HG03108 (cell line): Measurements from ENCODE around the gene TNFRSF17.
"Not testable (repeated sequence)": the region's sequence is repeated elsewhere in the genome, so short reads cannot be mapped to it uniquely, and the experiment has no call there.

ENCODE experiments used
- ATAC-seq: cut with Tn5 transposase; IDR thresholded peaks from one replicate; pipeline ENCODE4 v1.9.1; 2021; ENCODE audit warnings: moderate library complexity; ENCODE audit not compliant: unreplicated experiment

Gene TNFRSF17

GRCh38 chr16:11964761-11965551, at the start of gene TNFRSF17:
TSS of gene TNFRSF17 (plus strand) at chr16:11965210. CDS start at chr16:11965325, 115 bp downstream.
- ATAC-seq = peak; percentile 69

DNA sequence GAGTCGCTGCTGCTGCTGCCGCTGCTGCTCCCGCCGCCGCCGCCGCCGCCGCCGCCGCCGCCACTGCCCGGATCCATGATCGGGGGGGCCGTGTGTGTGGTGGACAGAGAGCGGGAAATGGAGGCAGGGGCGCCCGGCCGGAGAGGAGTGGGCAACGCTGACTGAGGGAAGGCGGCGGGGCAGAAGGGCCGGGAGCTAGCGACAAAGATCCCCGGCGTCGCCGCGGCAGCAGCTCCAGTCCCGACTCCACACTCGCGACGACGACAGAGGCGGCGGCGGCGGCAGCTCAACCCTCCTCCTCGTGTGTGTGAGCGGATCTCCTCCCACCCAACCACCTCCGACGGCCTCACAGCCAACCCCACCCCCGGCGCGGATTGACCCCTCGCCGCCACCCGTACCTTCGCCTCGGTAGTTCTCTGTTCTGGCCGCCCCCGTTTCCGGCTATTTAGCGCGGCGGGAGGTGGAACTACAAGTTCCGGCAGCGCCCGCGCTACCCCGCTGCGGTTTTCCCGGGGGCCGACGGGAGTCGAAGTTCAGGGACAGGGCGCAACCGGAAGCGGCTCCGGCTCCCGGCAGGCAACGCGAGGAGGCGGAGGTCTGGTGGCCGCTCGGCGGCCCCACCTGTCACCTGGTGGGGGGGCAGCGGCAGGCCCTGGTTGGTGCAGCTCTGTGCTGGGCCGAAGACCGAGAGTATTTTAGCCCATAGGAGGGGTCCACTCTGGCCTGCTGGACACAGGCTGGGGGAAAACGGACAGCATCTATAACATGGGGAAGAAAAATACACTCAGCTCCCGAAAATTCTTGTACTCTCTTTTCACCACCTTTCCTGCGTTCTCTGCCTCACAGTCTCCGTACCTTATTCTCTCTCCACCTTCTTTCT, 49.1 kb upstream of the TNFRSF17 start, which contains the start of gene GSPT1:
Gene GSPT1, minus strand, starts transcription at position 313 of the 880 bp plus-strand sequence. Its CDS starts 236 bp downstream, at position 77.
- peak; percentile 79 for ATAC-seq

- no peak for ATAC-seq
Measured at GRCh38 chr16:11916524-11917285, 48.3 kb upstream of the TNFRSF17 start.

- ATAC-seq = not testable (repeated sequence)
Measured at GRCh38 chr16:11924046-11924445, 41.0 kb upstream of the TNFRSF17 start.

- ATAC-seq = not testable (repeated sequence)
Measured at GRCh38 chr16:11927350-11927749, 37.7 kb upstream of the TNFRSF17 start.

DNA sequence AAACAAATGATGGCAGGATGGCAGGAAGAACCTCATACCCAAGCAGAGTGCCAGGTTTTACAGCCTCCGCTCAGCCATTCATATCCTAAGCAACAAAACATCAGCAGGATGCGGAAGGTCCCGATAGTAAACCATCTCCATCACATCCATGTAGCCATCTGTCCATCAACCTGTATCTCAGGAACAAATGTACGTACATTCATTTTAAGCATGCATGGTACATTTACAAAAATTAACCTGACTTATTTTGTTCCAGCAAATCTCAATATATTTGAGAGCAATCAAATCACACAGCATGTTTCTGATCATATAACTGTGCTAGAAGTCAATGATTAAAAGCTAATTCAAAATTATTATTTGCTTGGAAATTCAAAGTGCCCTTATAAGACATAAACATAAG, 23.1 kb upstream of the TNFRSF17 start, which contains the start of gene NPIPB2:
Gene NPIPB2, minus strand, starts transcription at position 101 of the 400 bp plus-strand sequence. Its CDS starts 0 bp downstream, at position 101.
- not testable (repeated sequence) for ATAC-seq

DNA sequence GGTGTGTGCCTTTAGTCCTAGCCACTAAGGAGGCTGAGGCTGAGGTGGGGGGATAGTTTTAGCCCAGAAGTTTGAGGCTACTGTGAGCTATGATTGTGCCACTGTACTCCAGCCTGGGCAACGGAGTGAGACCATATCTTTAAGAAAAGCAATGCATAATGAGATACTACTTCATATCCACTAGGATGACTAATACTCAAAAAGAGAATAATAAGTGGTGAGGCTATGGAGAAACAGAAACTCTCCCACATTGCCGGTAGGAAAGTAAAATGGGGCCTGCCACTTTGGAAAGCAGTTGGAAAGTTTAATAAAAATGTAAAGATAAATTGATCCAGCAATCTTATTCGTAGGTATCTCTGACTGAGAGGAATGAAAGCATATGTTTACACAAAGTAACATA, 18.6 kb upstream of the TNFRSF17 start:
- ATAC-seq = no peak

DNA sequence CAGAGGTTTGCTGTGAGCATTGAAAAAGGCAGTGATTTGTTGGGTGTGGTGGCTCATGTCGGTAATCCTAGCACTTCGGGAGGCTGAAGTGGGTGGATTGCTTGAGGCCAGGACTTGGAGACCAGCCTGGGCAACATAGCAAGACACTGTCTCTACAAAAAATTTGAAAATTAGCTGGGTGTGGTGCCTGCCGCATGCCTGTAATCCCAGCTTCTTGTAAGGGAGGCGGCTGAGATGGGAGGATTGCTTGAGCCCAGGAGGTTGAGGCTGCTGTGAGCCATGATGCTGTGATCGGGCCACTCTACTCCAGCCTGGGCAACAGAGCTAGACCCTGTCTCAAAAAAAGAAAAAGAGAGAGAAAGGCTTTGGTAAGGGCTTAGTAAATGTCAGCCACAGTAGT, 16.2 kb upstream of the TNFRSF17 start:
- ATAC-seq = no peak

DNA sequence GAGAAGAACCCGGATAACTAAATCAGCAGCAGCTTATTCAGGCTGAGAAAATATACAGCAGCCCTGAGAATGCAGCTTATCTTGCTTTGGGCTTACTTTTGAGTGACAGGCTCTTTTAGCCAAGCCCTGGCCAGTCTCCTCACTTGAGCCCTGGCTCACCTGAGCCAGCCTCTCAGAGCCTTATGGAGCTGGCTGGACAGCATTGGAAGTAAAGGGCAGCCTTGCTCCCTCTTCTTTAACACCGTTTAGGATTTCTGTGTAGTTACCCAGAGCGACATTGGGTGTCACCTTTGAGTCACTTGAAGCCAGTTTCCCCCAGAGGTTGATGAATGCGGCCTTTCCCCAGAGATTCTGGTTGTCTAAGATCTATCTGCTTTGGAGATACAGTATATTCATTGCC, 15.5 kb upstream of the TNFRSF17 start:
- peak; percentile 76 for ATAC-seq

DNA sequence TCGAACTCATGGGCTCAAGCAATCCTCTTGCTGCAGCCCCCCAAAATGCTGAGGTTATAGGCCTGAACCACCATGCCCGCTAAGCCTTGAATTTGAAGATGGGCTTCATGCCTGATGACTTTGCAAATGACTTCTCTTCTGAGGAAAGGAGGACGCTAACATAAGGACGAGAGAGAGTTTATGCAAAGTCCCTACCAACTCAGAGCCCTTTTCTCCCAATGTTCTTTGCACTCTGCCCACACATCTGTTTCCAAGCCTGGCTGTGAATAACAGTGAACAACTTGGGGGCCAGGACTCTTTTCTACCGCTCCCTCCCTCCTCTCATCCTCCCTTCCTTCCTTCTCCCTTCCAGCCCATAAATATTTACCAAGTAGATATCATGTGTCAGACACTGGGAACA, 14.6 kb upstream of the TNFRSF17 start:
- no peak for ATAC-seq

DNA sequence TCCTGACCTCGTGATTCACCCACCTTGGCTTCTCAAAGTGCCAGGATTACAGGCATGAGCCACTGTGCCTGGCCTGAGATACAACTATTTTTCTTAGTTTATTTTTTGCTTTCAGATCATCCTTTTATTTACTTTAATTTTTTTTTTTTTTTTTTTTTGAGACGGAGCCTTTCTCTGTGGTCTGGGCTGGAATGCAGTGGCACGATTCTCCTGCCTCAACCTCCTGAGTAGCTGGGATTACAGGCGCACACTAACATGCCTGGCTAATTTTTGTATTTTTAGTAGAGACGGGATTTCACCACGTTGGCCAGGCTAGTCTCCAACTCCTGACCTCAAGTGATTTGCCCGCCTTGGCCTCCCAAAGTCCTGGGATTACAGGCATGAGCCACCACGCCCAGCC, 11.4 kb upstream of the TNFRSF17 start:
- ATAC-seq = not testable (repeated sequence)

GRCh38 chr16:11955713-11956123, 9.3 kb upstream of the TNFRSF17 start:
- no peak for ATAC-seq

DNA sequence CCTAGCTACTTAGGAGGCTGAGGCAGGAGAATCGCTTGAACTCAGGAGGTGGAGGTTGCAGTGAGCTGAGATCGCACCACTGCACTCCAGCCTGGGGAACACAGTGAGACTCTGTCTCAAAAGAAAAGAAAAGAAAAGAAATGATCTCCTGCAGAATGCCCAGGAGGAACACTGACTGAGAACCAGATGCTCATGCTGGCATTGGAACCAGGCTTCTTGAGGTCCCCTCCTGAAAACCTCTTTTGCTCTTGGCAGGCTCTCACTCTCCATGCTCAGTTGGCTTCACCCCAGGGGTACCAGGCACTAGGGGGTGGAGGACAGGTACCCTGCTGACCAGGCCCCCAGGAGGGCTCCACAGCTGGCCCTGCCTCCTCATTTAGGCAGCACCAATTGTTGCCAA, 8.5 kb upstream of the TNFRSF17 start:
- no peak for ATAC-seq

DNA sequence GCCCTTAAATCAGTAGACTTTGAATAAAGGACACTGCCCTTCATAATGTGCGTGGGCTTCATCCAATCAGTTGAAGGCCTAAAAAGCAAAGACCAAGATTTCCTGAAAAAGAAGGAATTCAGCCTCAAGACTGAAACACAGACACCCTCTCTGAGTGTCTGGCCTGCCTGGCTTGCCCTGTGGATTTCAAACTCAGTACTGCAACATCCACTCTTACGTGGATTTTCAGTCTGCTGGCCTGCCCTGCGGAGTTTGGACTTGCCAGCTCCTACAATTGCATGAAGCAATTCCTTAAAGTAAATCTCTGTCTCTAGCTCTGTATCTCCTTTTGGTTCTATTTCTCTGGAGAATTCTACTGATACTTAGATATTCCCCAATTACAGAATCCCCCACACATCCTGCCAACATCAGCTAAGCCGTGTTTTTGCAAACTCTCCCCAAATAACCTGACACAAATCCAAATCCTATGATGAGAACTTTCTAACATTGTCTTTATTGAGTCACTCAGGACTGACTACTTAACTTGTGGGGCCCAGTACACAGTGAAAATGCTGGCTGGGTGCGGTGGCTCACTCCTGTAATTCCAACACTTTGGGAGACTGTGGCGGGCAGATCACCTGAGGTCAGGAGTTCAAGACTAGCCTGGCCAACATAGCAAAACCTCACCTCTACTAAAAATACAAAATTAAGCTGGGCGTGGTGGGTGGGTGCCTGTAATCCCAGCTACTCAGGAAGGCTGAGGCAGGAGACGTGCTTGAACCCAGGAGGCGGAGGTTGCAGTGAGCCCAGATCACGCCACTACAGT, 7.2 kb upstream of the TNFRSF17 start:
- ATAC-seq = no peak

DNA sequence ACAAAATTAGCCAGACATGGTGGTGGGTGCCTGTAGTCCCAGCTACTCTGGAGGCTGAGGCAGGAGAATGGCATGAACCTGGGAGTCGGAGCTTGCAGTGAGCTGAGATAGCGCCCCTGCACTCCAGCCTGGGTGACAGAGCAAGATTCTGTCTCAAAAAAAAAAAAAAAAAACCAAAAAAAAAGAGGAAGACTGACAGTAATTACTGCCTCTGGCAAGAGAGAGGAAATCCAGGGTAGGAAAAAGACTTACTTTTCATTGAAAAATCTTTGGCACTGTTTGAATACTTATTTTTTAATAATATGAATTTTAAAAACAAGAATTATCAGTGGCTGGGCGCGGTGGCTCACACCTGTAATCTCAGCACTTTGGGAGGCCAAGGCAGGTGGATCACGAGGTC, 2.6 kb upstream of the TNFRSF17 start:
- ATAC-seq = not testable (repeated sequence)

GRCh38 chr16:11962978-11963377, 2.0 kb upstream of the TNFRSF17 start:
- not testable (repeated sequence) for ATAC-seq

DNA sequence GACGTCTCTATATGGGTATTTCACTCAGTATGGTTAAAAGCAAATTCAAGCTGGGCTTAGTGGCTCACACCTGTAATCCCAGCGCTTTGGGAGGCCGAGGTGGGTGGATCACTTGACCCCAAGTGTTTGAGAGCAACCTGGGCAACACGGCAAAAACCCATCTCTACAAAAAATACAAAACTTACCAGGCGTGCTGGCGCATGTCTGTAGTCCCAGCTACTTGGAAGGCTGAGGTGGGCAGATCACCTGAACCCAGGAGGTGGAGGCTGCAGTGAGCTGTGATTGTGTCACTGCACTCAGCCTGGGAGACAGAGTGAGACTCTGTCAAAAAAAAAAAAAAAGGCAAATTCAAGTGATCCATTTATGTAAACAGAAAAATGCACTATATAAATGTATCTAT, 1.3 kb upstream of the TNFRSF17 start:
- no peak for ATAC-seq

GRCh38 chr16:11966173-11966572, 1.2 kb downstream of the TNFRSF17 start:
- ATAC-seq = peak; percentile 30

DNA sequence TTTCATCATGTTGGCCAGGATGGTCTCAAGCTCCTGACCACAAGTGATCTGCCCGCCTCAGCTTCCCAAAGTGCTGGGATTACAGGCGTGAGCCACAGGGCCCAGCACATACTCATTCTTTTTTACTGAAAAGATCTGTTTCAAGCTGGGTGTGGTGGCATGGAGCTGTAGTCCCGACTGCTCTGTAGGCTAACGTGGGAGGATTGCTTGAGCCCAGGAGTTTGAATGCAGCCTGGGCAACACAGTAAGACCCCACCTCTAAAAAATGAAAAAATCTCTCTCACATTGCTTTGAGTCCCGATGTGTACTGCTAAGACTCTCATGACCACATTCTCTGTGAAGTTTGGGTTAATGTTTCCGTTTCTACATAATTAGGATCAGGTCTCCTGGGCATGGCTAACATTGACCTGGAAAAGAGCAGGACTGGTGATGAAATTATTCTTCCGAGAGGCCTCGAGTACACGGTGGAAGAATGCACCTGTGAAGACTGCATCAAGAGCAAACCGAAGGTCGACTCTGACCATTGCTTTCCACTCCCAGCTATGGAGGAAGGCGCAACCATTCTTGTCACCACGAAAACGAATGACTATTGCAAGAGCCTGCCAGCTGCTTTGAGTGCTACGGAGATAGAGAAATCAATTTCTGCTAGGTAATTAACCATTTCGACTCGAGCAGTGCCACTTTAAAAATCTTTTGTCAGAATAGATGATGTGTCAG, 2.3 kb downstream of the TNFRSF17 start:
- no peak for ATAC-seq
